Suprapubic skin (tissue), 3 donors: ENCODE results near the gene GALNT18.

Source experiments
- POLR2A ChIP-seq, 2 donors: fragments of 450-650 bp; IDR thresholded peaks; one replicate each; pipeline ENCODE4 v1.6.1; 2017; ENCODE audit warnings: antibody characterized with exemption in 2 of 2, mild to moderate bottlenecking in 2 of 2, moderate library complexity in 2 of 2
- TF ChIP-seq, protein P1 (sequence below), 2 donors: fragments of 200-600 bp in 1 of 2; fragments of 450-650 bp in 1 of 2; sonication (generic) in 1 of 2; IDR thresholded peaks; one replicate each; pipeline ENCODE4 v1.5.1; 2016 to 2019; ENCODE audit warnings: antibody characterized with exemption in 2 of 2, mild to moderate bottlenecking in 1 of 2, moderate library complexity in 1 of 2

DNA sequence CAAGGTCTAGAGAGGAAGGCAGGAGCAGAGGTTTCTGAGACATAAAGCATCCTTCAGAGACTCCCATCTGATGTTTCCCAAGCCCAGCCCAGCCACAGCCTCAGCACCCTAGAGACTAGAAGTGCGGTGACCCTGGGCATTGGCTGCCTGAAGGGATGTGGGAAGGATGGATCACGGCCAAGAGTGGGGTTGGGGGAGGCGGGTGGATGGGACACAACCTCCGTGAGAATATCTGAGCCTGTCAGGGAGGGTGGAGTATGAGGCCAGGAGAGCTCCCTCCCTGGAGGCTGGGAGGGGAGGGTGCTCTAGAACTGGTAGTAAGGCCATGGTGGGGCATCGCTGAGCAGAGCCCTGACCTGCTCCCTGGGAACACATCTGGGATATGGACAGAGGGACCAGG, 340.2 kb downstream of the GALNT18 start:
- TF ChIP-seq, protein P1, sequence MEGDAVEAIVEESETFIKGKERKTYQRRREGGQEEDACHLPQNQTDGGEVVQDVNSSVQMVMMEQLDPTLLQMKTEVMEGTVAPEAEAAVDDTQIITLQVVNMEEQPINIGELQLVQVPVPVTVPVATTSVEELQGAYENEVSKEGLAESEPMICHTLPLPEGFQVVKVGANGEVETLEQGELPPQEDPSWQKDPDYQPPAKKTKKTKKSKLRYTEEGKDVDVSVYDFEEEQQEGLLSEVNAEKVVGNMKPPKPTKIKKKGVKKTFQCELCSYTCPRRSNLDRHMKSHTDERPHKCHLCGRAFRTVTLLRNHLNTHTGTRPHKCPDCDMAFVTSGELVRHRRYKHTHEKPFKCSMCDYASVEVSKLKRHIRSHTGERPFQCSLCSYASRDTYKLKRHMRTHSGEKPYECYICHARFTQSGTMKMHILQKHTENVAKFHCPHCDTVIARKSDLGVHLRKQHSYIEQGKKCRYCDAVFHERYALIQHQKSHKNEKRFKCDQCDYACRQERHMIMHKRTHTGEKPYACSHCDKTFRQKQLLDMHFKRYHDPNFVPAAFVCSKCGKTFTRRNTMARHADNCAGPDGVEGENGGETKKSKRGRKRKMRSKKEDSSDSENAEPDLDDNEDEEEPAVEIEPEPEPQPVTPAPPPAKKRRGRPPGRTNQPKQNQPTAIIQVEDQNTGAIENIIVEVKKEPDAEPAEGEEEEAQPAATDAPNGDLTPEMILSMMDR (IDR thresholded peaks at IDR 0.05) = no peak
- TF ChIP-seq POLR2A (IDR thresholded peaks at IDR 0.05) = no peak
